Panc1 (cell line): ENCODE results near the gene ATP5ME. TPM values are rescaled to one million over a fixed set of nuclear protein-coding genes. Genes with fewer than 3 reads are reported as not detected.

Experiments
- ATAC-seq: fragments of 200-7000 bp; cut with Tn5 transposase; 2 replicates; pipeline ENCODE4 v1.9.1; 2020; ENCODE audit warnings: mild to moderate bottlenecking, moderate library complexity
- BruUV-seq: library from RNA; stranded (reverse); fragments of 400-500 nt; replicated peaks from 2 replicates; lab custom pipeline; 2021; lab: Mats Ljungman, UMichigan
- CTCF ChIA-PET: fragments of 300-600 bp; sonication (Branson Sonifier 250); formaldehyde crosslinking; loops from one replicate; lab custom pipeline; 2022; ENCODE audit warnings: antibody characterized with exemption; lab: Charles Lee
- POLR2A ChIA-PET: fragments of 300-600 bp; sonication (Branson Sonifier 250); formaldehyde crosslinking; loops from one replicate; lab custom pipeline; 2022; ENCODE audit warnings: antibody characterized with exemption; lab: Charles Lee
- DNase-seq: peaks from one replicate; pipeline ENCODE4 v3.0.0-alpha.2; 2010; ENCODE audit warnings: low read depth, low spot score
- H3K27ac ChIP-seq: 2 replicates; pipeline ENCODE4 v1.5.1; 2011; ENCODE audit warnings: mild to moderate bottlenecking, low read length, inconsistent platforms
- H3K27me3 ChIP-seq: fragments of 200-500 bp; sonication (Bioruptor generic); 2 replicates; pipeline ENCODE4 v1.6.0; 2014; ENCODE audit warnings: low read length, inconsistent platforms; ENCODE audit not compliant: control insufficient read depth, insufficient read depth
- H3K36me3 ChIP-seq: fragments of 200-500 bp; sonication (Bioruptor generic); 2 replicates; pipeline ENCODE4 v1.5.1; 2014; ENCODE audit warnings: inconsistent platforms, mild to moderate bottlenecking, low read length, moderate library complexity; ENCODE audit not compliant: control insufficient read depth, insufficient read depth
- H3K4me1 ChIP-seq: 2 replicates; pipeline ENCODE4 v1.5.1; 2011; ENCODE audit warnings: inconsistent platforms, mild to moderate bottlenecking, low read length, moderate library complexity; ENCODE audit not compliant: control insufficient read depth, insufficient read depth
- H3K4me3 ChIP-seq, 2 experiments: 2 replicates each; pipeline ENCODE4 v1.5.1; 2011 to 2012; ENCODE audit warnings: low read depth in 2 of 2, low read length in 2 of 2, mild to moderate bottlenecking in 2 of 2, inconsistent platforms in 1 of 2, moderate library complexity in 1 of 2
- H3K9me3 ChIP-seq: fragments of 200-500 bp; sonication (Bioruptor generic); 2 replicates; pipeline ENCODE4 v1.5.1; 2014; ENCODE audit warnings: low read depth, mild to moderate bottlenecking, inconsistent platforms, low read length, moderate library complexity; ENCODE audit not compliant: control insufficient read depth, insufficient read depth
- POLR2AphosphoS5 ChIP-seq: IDR thresholded peaks from 2 replicates; pipeline ENCODE4 v1.6.1; 2012; ENCODE audit warnings: mild to moderate bottlenecking, low read depth, low read length, moderate library complexity
- SIN3A ChIP-seq: IDR thresholded peaks from 2 replicates; pipeline ENCODE4 v1.6.1; 2012; ENCODE audit warnings: low read depth, mild to moderate bottlenecking, low read length, moderate library complexity, borderline replicate concordance; ENCODE audit not compliant: insufficient read depth
- TCF7L2 ChIP-seq: IDR thresholded peaks from 2 replicates; pipeline ENCODE4 v1.6.1; 2011; ENCODE audit warnings: mild to moderate bottlenecking, low read depth, low read length, inconsistent platforms
- in situ Hi-C: cut with HindIII; loops from 2 replicates; pipeline ENCODE4 v1.10.0; 2016; ENCODE audit warnings: low sequenced_read_pairs, low pct_unique_long_range_greater_than_20kb
- intact Hi-C: fragments of 100-400 bp; cut with micrococcal nuclease; formaldehyde crosslinking; loops from one replicate; pipeline ENCODE4 v1.10.0; 2022; ENCODE audit not compliant: unreplicated experiment
- total RNA-seq: library from RNA; stranded (reverse); gene quantifications from one replicate; pipeline ENCODE4 v1.2.1, GENCODE V29; 2021; ENCODE audit not compliant: unreplicated experiment
- TF ChIP-seq, protein P1 (sequence below), 2 experiments: IDR thresholded peaks; 2 replicates each; pipeline ENCODE4 v1.6.1; 2011 to 2012; ENCODE audit warnings: low read depth in 2 of 2, control low read depth in 1 of 2, low read length in 1 of 2, mild to moderate bottlenecking in 1 of 2, moderate library complexity in 1 of 2; ENCODE audit not compliant: insufficient read depth in 1 of 2
- TF ChIP-seq, protein P2 (sequence below): fragments of 450-650 bp; IDR thresholded peaks from 2 replicates; pipeline ENCODE4 v1.5.1; 2017; ENCODE audit warnings: mild to moderate bottlenecking

ATP5ME gene
- total RNA-seq, 1 experiment from 2014 or later: 257 TPM

DNA sequence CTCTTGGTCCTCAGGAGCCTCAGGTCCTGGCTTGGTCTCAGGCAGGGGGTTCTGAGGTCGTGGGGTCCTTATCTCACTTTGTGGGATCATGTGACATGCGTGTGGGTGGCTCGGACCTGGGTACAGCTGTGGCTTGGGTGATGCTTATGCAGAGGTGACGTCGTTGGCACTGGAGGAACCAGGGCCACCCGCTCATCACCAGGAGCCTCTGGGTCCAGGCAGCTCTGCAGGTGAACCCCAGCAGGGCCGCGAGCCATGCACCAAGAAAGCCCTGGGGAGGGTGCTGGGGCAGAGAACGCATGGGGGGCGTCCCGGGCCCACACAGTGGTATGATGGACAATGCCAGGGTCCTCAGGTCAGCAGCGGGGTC lies 8.7 kb downstream of the ATP5ME start:
- BruUV-seq: no TSS peak
- H3K27me3 ChIP-seq: no peaks in the 10 kb centered on the region
- in situ Hi-C loops (no loop called here), intact Hi-C loops (no loop called here)
- TF ChIP-seq, protein P1, sequence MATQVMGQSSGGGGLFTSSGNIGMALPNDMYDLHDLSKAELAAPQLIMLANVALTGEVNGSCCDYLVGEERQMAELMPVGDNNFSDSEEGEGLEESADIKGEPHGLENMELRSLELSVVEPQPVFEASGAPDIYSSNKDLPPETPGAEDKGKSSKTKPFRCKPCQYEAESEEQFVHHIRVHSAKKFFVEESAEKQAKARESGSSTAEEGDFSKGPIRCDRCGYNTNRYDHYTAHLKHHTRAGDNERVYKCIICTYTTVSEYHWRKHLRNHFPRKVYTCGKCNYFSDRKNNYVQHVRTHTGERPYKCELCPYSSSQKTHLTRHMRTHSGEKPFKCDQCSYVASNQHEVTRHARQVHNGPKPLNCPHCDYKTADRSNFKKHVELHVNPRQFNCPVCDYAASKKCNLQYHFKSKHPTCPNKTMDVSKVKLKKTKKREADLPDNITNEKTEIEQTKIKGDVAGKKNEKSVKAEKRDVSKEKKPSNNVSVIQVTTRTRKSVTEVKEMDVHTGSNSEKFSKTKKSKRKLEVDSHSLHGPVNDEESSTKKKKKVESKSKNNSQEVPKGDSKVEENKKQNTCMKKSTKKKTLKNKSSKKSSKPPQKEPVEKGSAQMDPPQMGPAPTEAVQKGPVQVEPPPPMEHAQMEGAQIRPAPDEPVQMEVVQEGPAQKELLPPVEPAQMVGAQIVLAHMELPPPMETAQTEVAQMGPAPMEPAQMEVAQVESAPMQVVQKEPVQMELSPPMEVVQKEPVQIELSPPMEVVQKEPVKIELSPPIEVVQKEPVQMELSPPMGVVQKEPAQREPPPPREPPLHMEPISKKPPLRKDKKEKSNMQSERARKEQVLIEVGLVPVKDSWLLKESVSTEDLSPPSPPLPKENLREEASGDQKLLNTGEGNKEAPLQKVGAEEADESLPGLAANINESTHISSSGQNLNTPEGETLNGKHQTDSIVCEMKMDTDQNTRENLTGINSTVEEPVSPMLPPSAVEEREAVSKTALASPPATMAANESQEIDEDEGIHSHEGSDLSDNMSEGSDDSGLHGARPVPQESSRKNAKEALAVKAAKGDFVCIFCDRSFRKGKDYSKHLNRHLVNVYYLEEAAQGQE (IDR thresholded peaks at IDR 0.05; ENCODE audit: insufficient read depth in 1 of 2, low read depth in 2 of 2, low read length in 1 of 2): no peak
- TF ChIP-seq POLR2AphosphoS5: no peak
- TF ChIP-seq, protein P2, sequence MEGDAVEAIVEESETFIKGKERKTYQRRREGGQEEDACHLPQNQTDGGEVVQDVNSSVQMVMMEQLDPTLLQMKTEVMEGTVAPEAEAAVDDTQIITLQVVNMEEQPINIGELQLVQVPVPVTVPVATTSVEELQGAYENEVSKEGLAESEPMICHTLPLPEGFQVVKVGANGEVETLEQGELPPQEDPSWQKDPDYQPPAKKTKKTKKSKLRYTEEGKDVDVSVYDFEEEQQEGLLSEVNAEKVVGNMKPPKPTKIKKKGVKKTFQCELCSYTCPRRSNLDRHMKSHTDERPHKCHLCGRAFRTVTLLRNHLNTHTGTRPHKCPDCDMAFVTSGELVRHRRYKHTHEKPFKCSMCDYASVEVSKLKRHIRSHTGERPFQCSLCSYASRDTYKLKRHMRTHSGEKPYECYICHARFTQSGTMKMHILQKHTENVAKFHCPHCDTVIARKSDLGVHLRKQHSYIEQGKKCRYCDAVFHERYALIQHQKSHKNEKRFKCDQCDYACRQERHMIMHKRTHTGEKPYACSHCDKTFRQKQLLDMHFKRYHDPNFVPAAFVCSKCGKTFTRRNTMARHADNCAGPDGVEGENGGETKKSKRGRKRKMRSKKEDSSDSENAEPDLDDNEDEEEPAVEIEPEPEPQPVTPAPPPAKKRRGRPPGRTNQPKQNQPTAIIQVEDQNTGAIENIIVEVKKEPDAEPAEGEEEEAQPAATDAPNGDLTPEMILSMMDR: no peak
- no peak for TF ChIP-seq TCF7L2
- DNase-seq (no peak), ATAC-seq (no peak)
- POLR2A ChIA-PET: no interaction called here
- CTCF ChIA-PET: interaction anchor here (0.7 kb wide), 2 partner anchors 9 to 146 kb away, joined by 5 to 8 read pairs; partner anchors contain the start of genes ATP5ME and MYL5
- H3K4me1 ChIP-seq: peaks cover 3% of the 10 kb centered on the region; the same call in 1 of the 2 replicates
- no peak overlapping the region for H3K27ac ChIP-seq
- H3K4me3 ChIP-seq: no peak overlapping the region
- no peaks in the 10 kb centered on the region for H3K36me3 ChIP-seq
- no peaks in the 10 kb centered on the region for H3K9me3 ChIP-seq

DNA sequence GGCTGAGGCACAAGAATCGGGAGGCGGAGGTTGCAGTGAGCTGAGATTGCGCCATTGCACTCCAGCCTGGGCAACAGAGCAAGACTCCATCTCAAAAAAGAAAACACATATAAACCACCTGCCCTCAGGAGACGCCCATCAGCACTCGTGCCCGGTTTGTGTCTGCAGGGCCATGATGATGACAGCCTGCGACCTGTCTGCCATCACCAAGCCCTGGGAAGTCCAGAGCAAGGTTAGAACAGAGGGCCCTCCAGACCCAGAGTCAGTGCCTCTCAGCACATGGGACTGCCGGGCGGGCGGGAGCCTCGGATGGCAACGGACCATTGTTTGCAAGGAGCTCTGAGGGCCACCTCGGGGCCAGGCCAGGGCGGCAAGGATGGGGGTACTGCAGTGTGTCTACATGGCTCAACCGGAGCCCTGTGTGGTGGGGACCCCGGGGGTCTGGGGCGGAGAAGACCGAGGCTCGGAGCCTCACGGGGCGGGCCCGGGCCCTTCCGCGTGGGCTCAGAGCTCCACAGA lies 9.3 kb downstream of the ATP5ME start:
- H3K27ac ChIP-seq: no peak overlapping the region
- no peak overlapping the region for H3K4me3 ChIP-seq
- no peaks in the 10 kb centered on the region for H3K27me3 ChIP-seq
- POLR2A ChIA-PET: no interaction called here
- BruUV-seq: no TSS peak
- intact Hi-C loops: no loop called here
- H3K36me3 ChIP-seq: no peaks in the 10 kb centered on the region
- peaks cover 3% of the 10 kb centered on the region; the same call in 1 of the 2 replicates for H3K4me1 ChIP-seq
- in situ Hi-C loops: no loop called here
- DNase-seq (no peak), ATAC-seq (no peak)
- no peak for TF ChIP-seq TCF7L2
- TF ChIP-seq POLR2AphosphoS5: no peak
- TF ChIP-seq, protein P2: no peak
- TF ChIP-seq, protein P1 (IDR thresholded peaks at IDR 0.05; ENCODE audit: insufficient read depth in 1 of 2, low read depth in 2 of 2, low read length in 1 of 2): no peak
- no peak for TF ChIP-seq SIN3A
- H3K9me3 ChIP-seq: no peaks in the 10 kb centered on the region
- CTCF ChIA-PET: interaction anchor here (0.7 to 1.3 kb wide), 3 partner anchors 9 to 145 kb away, joined by 3 to 8 read pairs (median 5); partner anchors contain the start of genes ATP5ME and MYL5
